GM19351 (cell line): ENCODE data around the gene KLHL18.

Experiments used
- ATAC-seq: cut with Tn5 transposase; IDR thresholded peaks from one replicate; pipeline ENCODE4 v1.9.1; 2021; ENCODE audit warnings: mild to moderate bottlenecking, moderate library complexity; ENCODE audit not compliant: unreplicated experiment

Gene KLHL18

DNA sequence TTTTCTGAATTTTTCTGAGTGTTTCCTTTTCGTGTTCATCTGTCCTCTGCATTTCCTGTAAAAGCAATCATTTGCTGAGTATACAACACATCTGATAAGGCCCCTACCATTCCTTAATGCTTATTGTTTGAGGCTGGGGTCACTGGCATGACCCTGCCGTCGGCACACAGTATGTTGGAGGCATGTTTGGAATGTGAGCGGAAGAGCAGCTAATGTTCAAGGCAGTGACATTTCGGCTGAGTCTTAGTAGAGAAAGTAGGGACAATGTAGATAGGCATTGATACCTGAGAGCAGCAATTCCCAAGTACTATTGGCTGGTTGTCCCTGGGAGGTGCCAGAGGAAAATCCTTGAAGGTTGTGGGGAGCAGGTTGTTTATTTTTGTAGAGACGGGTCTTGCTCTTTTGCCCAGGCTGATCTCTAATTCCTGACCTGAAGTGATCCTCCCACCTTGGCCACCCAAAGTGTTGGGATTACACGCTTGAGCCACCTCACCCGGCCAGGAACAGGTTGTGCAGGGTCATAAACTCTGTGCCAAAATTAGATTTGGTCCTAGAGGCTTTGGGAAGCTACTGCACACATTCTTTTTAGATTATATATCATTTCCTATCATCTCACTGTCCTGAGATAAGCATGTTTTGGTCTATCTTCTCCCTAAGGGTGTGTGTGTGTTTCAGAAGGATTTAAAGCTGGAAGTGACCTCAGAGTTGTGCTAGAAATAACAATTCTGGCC, 111.6 kb downstream of the KLHL18 start:
- ATAC-seq, result no peak

- ATAC-seq, result no peak
These were observed 112.1 kb downstream of the KLHL18 start for GRCh38 chr3:47394881-47395280.
